K562 (cell line): Measurements from ENCODE around the gene MTG2. TPM values are rescaled to one million over a fixed set of nuclear protein-coding genes. Genes with fewer than 3 reads are reported as not detected.

Source experiments
- AFF1 ChIP-seq, 2 experiments: fragments of 450-650 bp; IDR thresholded peaks; 2 replicates each; pipeline ENCODE4 v1.6.1; 2018; ENCODE audit warnings: mild to moderate bottlenecking in 2 of 2, low read depth in 1 of 2; ENCODE audit not compliant: partially characterized antibody in 2 of 2
- ARID1B ChIP-seq: fragments of 450-650 bp; IDR thresholded peaks from 2 replicates; pipeline ENCODE4 v1.6.1; 2016; ENCODE audit warnings: antibody characterized with exemption, mild to moderate bottlenecking, inconsistent platforms
- BHLHE40 ChIP-seq: IDR thresholded peaks from 2 replicates; pipeline ENCODE4 v1.6.1; 2011; ENCODE audit warnings: low read length, improper control_type of control experiment
- CREB3 ChIP-seq: fragments of 450-650 bp; conservative IDR thresholded peaks from 2 replicates; pipeline ENCODE4 v1.6.1; 2016; ENCODE audit warnings: missing genetic modification characterization, low read depth, mild to moderate bottlenecking, missing compliant biosample characterization, moderate library complexity
- CUX1 ChIP-seq: fragments of 200-800 bp; sonication (Bioruptor generic); IDR thresholded peaks from 2 replicates; pipeline ENCODE4 v1.6.1; 2016; ENCODE audit warnings: missing genetic modification characterization, missing compliant biosample characterization
- EWSR1 ChIP-seq: fragments of 450-650 bp; IDR thresholded peaks from 2 replicates; pipeline ENCODE4 v1.6.1; 2018; ENCODE audit warnings: borderline replicate concordance, mild to moderate bottlenecking, low read depth, moderate library complexity; ENCODE audit not compliant: partially characterized antibody
- JUND ChIP-seq, 2 experiments: IDR thresholded peaks; 2 replicates in 1 of 2; 3 replicates in 1 of 2; pipeline ENCODE4 v1.6.1; 2011; ENCODE audit warnings: borderline replicate concordance in 2 of 2, low read depth in 2 of 2, low read length in 2 of 2, improper control_type of control experiment in 1 of 2, missing biosample characterization in 1 of 2, missing genetic modification characterization in 1 of 2, missing genetic modification reagents in 1 of 2
- MED1 ChIP-seq: sonication (generic); formaldehyde crosslinking; IDR thresholded peaks from 2 replicates; pipeline ENCODE4 v1.8.1; 2023; ENCODE audit warnings: missing genetic modification reagents, borderline replicate concordance
- PCBP1 ChIP-seq: fragments of 200-400 bp; formaldehyde crosslinking; IDR thresholded peaks from 2 replicates; pipeline ENCODE4 v1.6.1; 2018; ENCODE audit warnings: mild to moderate bottlenecking, low read depth, low read length; ENCODE audit not compliant: poor library complexity, severe bottlenecking
- PTRF ChIP-seq: fragments of 450-650 bp; IDR thresholded peaks from 2 replicates; pipeline ENCODE4 v1.6.1; 2016; ENCODE audit warnings: mild to moderate bottlenecking, missing genetic modification characterization, missing compliant biosample characterization
- RBM17 ChIP-seq: fragments of 200-400 bp; formaldehyde crosslinking; IDR thresholded peaks from 2 replicates; pipeline ENCODE4 v1.6.1; 2017; ENCODE audit warnings: low read depth, mild to moderate bottlenecking, low read length, borderline replicate concordance
- U2AF2 ChIP-seq: fragments of 200-400 bp; formaldehyde crosslinking; optimal IDR thresholded peaks from 2 replicates; pipeline ENCODE3; 2017; ENCODE audit warnings: low read depth, mild to moderate bottlenecking, low read length
- YY1 ChIP-seq, 3 experiments: IDR thresholded peaks; 2 replicates each; pipeline ENCODE4 v1.6.1; 2011; ENCODE audit warnings: low read length in 2 of 3, mild to moderate bottlenecking in 2 of 3, moderate library complexity in 2 of 3, borderline replicate concordance in 1 of 3, control low read depth in 1 of 3, low read depth in 1 of 3; ENCODE audit not compliant: insufficient read depth in 3 of 3, insufficient replicate concordance in 2 of 3, control insufficient read depth in 1 of 3, insufficient read length in 1 of 3; ENCODE audit errors: extremely low read depth in 1 of 3
- ZNF23 ChIP-seq: fragments of 250-450 bp; sonication (Bioruptor Pico); IDR thresholded peaks from 2 replicates; pipeline ENCODE4 v1.4.0; 2020; ENCODE audit warnings: mild to moderate bottlenecking
- polyA plus RNA-seq, 8 experiments: library from polyadenylated mRNA; depleted of rRNA in 4 of 8; stranded (reverse) in 5 of 8; unstranded in 3 of 8; fragments of >200 nt; fragmentation: Nextera tagmentation in 2 of 8; fragmentation: Illumina TruSeq in 1 of 8; extraction: Ambion mirVana in 2 of 8; extraction: Trizol in 1 of 8; gene quantifications; 2 replicates each; pipeline versions ENCODE4 v1.2.1 to v1.2.3, GENCODE V29; 2011 to 2014; ENCODE audit warnings: inconsistent platforms in 1 of 8, missing spikeins in 1 of 8
- total RNA-seq, 7 experiments: library from RNA; depleted of rRNA in 6 of 7; stranded (reverse); fragments of >200 nt in 6 of 7; fragmentation: Illumina TruSeq in 2 of 7; extraction: Trizol in 2 of 7; gene quantifications; 2 replicates each; pipeline versions ENCODE4 v1.2.1 to v1.2.3, GENCODE V29; 2011 to 2021; ENCODE audit warnings: low replicate concordance in 1 of 7

Gene MTG2
- total and polyA plus RNA-seq, 9 of the 15 experiments (the other 6 are each of a cell fraction or from before 2014, with no cell fraction given) = 8.7 to 67.5 (median 44.5) TPM

DNA sequence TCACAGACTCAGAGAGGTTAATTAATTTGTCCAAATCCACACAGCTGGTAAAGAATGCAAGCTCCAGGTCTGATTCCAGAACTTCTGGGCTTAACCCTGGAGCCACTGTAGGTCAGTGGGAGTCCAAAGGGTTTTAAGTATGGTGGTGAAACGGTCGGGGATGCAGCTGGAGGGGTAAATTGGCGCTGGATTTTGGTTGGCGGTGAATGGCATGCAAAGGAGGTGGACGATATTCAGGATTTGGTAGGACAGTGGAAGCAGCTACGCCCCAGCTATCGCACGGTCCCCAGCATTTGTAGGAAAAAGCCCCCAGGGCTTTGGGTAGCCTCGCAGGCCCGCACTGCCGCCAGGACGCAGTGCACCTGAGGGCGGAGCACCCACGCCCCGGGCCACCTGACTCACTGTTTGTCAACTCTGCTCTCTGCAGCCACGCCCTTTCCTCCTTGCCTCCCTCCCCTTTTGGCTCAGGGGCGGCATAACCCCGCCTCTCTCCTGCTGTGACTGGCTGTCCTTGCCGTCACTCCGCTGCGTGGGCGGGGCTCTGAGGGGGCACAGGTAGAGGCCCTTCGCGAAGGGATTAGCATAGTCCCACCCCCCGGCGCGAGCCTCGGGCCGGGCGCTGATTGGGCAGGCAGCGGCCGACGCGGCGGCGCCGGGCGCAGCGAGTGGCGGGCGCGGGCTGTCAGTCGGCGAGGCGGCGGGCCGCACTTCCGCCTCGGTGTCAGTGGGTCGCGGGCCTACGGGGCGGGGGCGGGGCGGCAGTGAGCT, 55.2 kb downstream of the MTG2 start, which contains the start of gene OSBPL2 (continued):
- no peak for TF ChIP-seq CUX1
- TF ChIP-seq PTRF (tag) = no peak
- TF ChIP-seq RBM17 = no peak
- peak; percentile 47 for TF ChIP-seq JUND (IDR thresholded peaks at IDR 0.05; ENCODE audit: borderline replicate concordance, low read depth, low read length)
- no peak; the same call in 2 of the 3 replicates for TF ChIP-seq JUND (tag; IDR thresholded peaks at IDR 0.05; ENCODE audit: borderline replicate concordance, low read depth, low read length)
- TF ChIP-seq ARID1B = no peak
- no peak for TF ChIP-seq ZNF23 (CRISPR knock-in tag)
- peak; percentile 47; the same call in 1 of the 2 replicates for TF ChIP-seq BHLHE40
- no peak for TF ChIP-seq YY1 (IDR thresholded peaks at IDR 0.05; ENCODE audit: borderline replicate concordance in 1 of 3, control insufficient read depth in 1 of 3, extremely low read depth in 1 of 3, insufficient read depth in 3 of 3, insufficient read length in 1 of 3, insufficient replicate concordance in 2 of 3, low read depth in 1 of 3, low read length in 2 of 3)
- no peak for TF ChIP-seq U2AF2
- no peak for TF ChIP-seq AFF1 (IDR thresholded peaks at IDR 0.05; ENCODE audit: low read depth in 1 of 2, partially characterized antibody in 2 of 2)
- no peak for TF ChIP-seq MED1 (CRISPR knock-in tag)
- no peak for TF ChIP-seq CREB3 (tag)
- TF ChIP-seq EWSR1 = no peak
- TF ChIP-seq PCBP1 = no peak
